GM19467 (cell line): Measurements from ENCODE around the gene CENPI.
"Not testable (repeated sequence)": the region's sequence is repeated elsewhere in the genome, so short reads cannot be mapped to it uniquely, and the experiment has no call there.

Source experiments
- ATAC-seq: cut with Tn5 transposase; IDR thresholded peaks from one replicate; pipeline ENCODE4 v1.9.1; 2021; ENCODE audit warnings: mild to moderate bottlenecking, moderate library complexity; ENCODE audit not compliant: unreplicated experiment

CENPI gene, protein sequence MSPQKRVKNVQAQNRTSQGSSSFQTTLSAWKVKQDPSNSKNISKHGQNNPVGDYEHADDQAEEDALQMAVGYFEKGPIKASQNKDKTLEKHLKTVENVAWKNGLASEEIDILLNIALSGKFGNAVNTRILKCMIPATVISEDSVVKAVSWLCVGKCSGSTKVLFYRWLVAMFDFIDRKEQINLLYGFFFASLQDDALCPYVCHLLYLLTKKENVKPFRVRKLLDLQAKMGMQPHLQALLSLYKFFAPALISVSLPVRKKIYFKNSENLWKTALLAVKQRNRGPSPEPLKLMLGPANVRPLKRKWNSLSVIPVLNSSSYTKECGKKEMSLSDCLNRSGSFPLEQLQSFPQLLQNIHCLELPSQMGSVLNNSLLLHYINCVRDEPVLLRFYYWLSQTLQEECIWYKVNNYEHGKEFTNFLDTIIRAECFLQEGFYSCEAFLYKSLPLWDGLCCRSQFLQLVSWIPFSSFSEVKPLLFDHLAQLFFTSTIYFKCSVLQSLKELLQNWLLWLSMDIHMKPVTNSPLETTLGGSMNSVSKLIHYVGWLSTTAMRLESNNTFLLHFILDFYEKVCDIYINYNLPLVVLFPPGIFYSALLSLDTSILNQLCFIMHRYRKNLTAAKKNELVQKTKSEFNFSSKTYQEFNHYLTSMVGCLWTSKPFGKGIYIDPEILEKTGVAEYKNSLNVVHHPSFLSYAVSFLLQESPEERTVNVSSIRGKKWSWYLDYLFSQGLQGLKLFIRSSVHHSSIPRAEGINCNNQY

GRCh38 chrX:101097546-101098453 is at the start of gene CENPI:
Gene CENPI (plus strand): TSS chrX:101098204. CDS start chrX:101101071, 2,867 bp downstream.
- peak; percentile 98 for ATAC-seq

GRCh38 chrX:101051153-101051548 is 46.9 kb upstream of the CENPI start:
- peak; percentile 4 for ATAC-seq

DNA sequence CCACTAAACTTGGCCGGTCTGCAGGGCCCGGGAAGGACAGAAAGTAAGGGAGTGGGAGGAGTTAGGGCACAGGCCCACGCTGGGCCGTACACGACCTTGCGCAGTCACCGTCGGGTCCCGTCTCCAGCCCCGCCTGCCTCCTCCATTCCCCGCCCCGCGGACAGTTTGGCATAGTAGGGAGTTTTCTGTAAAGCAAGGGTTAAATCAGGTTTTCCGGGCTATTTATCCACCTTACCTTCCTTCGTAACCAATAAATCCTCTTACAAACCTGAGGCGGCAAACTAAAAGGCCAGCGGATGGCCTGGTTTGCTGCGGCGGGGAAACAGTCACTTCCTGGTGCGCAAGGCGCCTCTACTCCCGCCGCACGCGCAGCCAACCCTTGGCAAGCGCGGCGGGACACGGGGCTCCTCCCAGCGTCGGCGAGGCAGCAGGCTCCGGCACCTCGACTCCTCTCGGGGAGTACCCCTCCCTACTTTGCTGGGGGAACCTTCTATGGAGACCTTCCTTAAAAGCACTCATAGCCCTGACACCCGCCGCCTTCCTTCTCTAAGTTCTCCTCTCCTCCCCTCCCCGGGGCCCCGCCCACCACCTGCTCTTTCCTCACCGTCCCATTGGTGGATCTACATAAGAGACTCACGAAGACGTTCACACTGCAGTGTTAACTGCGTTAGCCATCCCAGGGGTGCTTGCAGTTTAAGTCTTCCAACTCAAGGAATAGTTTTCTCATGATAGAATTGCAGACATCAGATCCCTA is 46.3 kb upstream of the CENPI start, which contains the start of gene TRMT2B:
TRMT2B (minus strand) TSS at position 563 of the 754 bp plus-strand sequence. CDS start 9,822 bp downstream, outside the sequence.
- peak; percentile 91 for ATAC-seq

GRCh38 chrX:101056551-101056950 is 41.5 kb upstream of the CENPI start:
- ATAC-seq: not testable (repeated sequence)

- ATAC-seq: peak; percentile 54
Observed at GRCh38 chrX:101057093-101057714, 40.8 kb upstream of the CENPI start.

GRCh38 chrX:101062176-101062575 is 35.8 kb upstream of the CENPI start:
- ATAC-seq: no peak

- ATAC-seq: no peak
Observed at GRCh38 chrX:101071582-101071981, 26.4 kb upstream of the CENPI start.

- no peak for ATAC-seq
Observed at GRCh38 chrX:101078716-101079598, 19.0 kb upstream of the CENPI start, which contains the start of gene TMEM35A. Gene TMEM35A (plus strand): TSS chrX:101078879. CDS start chrX:101079003, 124 bp downstream.

DNA sequence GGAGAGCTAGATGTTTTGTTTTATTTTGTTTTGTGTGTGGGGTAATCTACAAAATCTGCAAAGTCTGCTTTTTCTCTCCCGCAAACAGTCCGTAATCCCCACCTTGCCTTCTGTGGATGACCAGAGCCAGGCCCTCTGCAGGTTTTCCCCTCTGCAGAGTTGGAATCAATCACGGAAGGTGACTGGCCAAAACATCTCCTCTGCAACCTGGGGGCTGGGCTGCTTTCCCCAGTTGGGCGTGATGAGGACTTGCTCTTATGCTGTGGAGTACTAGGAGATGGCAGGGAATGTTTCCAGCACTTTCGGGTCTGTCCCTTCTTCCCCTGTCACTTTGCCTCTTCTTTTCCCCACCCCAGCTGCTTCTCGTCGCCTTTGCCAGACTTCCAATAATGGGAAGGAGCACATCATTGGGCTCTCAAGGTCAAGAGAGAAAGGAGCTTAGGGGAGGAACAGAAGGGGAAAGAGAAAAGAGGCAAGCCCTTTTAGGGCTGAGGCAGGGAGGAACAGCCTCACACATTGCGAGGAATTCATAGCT is 18.2 kb upstream of the CENPI start:
- no peak for ATAC-seq

GRCh38 chrX:101080326-101081124 is 17.5 kb upstream of the CENPI start:
- no peak for ATAC-seq

DNA sequence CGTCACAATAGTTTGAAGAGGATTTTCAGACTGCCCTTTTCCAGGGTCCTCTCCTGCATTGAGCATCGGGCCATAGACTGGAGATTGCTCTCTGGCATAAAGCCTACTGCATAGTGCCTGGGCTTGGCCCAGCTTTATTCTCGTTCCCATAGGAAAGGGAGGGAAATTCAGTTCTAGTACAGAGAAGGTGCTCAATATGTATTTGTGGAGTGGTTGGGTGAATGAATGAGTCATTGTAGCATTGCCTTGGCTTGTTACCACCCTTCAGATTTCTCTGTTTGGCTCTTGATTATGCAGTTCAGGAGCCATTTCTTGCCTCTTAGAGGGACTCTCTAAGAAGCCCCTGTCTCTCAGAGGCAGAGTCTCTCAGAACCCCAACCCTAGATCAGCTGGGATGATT is 16.8 kb upstream of the CENPI start:
- no peak for ATAC-seq

GRCh38 chrX:101091817-101092216 is 6.2 kb upstream of the CENPI start:
- ATAC-seq: no peak

DNA sequence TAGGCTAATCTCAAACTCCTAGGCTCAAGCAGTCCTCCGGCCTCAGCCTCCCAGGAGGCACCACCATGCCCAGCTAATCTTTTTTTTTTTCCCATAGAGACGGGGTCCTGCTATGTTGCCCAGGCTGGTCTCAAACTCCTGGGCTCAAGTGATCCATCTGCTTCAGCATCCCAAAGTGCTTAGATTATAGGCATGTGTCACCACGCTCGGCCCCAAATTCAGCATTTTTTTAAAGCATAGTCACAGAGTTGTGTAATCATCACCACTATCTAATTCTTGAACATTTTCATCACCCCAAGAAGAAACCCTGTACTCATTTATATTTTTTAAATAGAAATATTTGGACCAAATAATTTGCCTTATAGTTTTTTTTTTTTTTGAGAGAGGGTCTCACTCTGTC is 10.3 kb downstream of the CENPI start:
- ATAC-seq: no peak

GRCh38 chrX:101117701-101118100 is 19.7 kb downstream of the CENPI start:
- ATAC-seq: no peak

DNA sequence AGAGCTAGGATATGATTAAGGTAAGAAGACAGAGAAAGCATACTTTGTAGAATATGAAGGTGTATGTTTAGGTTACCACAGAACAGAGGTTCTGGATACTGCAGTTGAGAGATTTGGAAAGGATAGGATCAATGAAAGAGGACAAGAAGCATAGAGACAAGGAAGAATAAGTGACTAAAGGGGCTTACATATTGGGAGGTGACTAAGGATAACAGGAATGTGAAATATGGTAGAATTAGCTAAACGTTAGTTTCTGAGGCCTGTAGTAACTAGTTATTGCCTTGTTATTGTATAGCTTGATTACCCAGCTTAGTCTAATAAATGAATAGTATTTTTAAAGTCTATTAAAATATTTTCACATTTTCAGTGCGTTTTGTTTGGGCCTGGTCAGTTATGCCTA is 38.2 kb downstream of the CENPI start:
- ATAC-seq: no peak
